Neural progenitor cell (in vitro differentiated cells): ENCODE data around the gene GFOD2.

ENCODE experiments used
- CTCF ChIP-seq: fragments of 200-600 bp; sonication (generic); IDR thresholded peaks from 2 replicates; pipeline ENCODE4 v1.5.1; 2017; ENCODE audit warnings: antibody characterized with exemption, mild to moderate bottlenecking
- EZH2 ChIP-seq: fragments of 200-600 bp; sonication (generic); IDR thresholded peaks from 2 replicates; pipeline ENCODE4 v1.6.1; 2017; ENCODE audit warnings: antibody characterized with exemption, mild to moderate bottlenecking, moderate library complexity
- EZH2phosphoT487 ChIP-seq: fragments of 200-600 bp; sonication (generic); IDR thresholded peaks from 2 replicates; pipeline ENCODE4 v1.6.1; 2017; ENCODE audit warnings: antibody characterized with exemption

DNA sequence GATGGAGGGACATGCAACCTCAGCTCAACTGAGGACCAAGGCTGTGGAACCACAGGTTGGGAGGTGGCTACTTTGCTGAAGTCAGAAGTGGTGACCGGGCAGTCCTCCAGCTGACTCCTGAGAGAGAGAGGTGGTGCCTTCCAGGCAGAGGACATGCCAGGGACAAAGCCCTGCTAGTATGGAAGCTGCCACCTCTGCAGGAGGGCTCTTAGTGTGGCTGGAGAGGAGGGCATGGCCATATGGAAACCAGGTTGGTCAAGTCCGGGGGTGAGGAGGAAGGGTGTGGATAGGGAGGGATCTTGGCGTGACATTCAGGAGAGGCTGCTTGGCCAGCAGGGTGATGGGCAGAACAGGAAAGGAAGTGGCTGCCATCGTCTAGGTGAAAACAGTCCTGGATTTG, 46.8 kb downstream of the GFOD2 start:
- TF ChIP-seq EZH2: no peak
- TF ChIP-seq CTCF: no peak
- no peak for TF ChIP-seq EZH2phosphoT487
